ENCODE results near the gene KRTAP22-2. TPM values are rescaled to one million over a fixed set of nuclear protein-coding genes. Genes with fewer than 3 reads are reported as not detected.
A peak's percentile ranks its signal among the peaks of the same experiment; 100 is the strongest.

Gene KRTAP22-2
- total RNA-seq, 1 donor from 2014 or later: not detected

DNA sequence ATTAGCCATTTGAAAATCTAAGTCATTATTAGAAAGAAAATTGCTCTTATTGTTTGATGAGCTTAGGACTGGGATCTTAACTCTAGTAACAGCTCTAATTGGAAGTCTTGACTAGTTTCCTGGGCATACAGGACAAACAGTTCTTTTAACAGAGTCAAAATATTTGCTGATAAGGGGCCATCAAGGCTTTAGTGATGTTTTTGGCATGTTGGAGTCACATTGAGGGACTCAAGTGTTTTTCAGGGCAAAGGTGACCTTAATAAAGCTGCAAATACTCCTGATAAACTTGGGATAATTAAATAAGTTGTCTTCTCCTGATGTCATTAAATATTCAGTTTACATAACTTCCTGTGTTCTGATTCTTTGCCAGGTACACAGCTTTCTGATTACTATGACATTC, 22.6 kb downstream of the KRTAP22-2 start:
- Mint-ChIP-seq H3K4me1 (ENCODE audit: low read depth, unreplicated experiment) (no peaks in the 10 kb centered on the region), H3K9me3 (ENCODE audit: unreplicated experiment) (no peaks in the 10 kb centered on the region), H3K27ac (ENCODE audit: unreplicated experiment) (no peak overlapping the region), H3K36me3 (ENCODE audit: low read depth, unreplicated experiment) (no peaks in the 10 kb centered on the region), H3K4me3 (ENCODE audit: unreplicated experiment) (no peak overlapping the region), H3K27me3 (ENCODE audit: low read depth, unreplicated experiment) (no peaks in the 10 kb centered on the region)
- no peaks in the 10 kb centered on the region for H3K27me3 ChIP-seq (ENCODE audit: insufficient read depth, low read length)
- peaks cover 3% of the 10 kb centered on the region for H3K9me3 ChIP-seq (ENCODE audit: insufficient read depth, low read depth, low read length)
- H2AFZ ChIP-seq (ENCODE audit: low read depth, low read length): no peak overlapping the region
- H3K4me1 ChIP-seq (ENCODE audit: insufficient read depth, low read length): no peaks in the 10 kb centered on the region
- FAIRE-seq: no peak
- H3K4me3 ChIP-seq (ENCODE audit: insufficient read depth, low read depth, low read length): no peak overlapping the region
- H3K36me3 ChIP-seq (ENCODE audit: insufficient read depth, low read length): no peaks in the 10 kb centered on the region
- H3K9ac ChIP-seq (ENCODE audit: low read length): no peak overlapping the region
- no peaks in the 10 kb centered on the region for H4K20me1 ChIP-seq (ENCODE audit: insufficient read depth, low read length)
- H3K27ac ChIP-seq (ENCODE audit: low read depth, low read length): no peak overlapping the region
- TF ChIP-seq, protein P1, sequence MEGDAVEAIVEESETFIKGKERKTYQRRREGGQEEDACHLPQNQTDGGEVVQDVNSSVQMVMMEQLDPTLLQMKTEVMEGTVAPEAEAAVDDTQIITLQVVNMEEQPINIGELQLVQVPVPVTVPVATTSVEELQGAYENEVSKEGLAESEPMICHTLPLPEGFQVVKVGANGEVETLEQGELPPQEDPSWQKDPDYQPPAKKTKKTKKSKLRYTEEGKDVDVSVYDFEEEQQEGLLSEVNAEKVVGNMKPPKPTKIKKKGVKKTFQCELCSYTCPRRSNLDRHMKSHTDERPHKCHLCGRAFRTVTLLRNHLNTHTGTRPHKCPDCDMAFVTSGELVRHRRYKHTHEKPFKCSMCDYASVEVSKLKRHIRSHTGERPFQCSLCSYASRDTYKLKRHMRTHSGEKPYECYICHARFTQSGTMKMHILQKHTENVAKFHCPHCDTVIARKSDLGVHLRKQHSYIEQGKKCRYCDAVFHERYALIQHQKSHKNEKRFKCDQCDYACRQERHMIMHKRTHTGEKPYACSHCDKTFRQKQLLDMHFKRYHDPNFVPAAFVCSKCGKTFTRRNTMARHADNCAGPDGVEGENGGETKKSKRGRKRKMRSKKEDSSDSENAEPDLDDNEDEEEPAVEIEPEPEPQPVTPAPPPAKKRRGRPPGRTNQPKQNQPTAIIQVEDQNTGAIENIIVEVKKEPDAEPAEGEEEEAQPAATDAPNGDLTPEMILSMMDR (IDR thresholded peaks at IDR 0.05; ENCODE audit: insufficient read depth, low read depth, low read length): no peak
- TF ChIP-seq EZH2 (IDR thresholded peaks at IDR 0.05; ENCODE audit: insufficient read depth, low read length): no peak
- no peak for DNase-seq (ENCODE audit: low read depth)
- H3K79me2 ChIP-seq (ENCODE audit: insufficient read depth, low read length): no peaks in the 10 kb centered on the region
- H3K4me2 ChIP-seq (ENCODE audit: low read length): no peak overlapping the region

DNA sequence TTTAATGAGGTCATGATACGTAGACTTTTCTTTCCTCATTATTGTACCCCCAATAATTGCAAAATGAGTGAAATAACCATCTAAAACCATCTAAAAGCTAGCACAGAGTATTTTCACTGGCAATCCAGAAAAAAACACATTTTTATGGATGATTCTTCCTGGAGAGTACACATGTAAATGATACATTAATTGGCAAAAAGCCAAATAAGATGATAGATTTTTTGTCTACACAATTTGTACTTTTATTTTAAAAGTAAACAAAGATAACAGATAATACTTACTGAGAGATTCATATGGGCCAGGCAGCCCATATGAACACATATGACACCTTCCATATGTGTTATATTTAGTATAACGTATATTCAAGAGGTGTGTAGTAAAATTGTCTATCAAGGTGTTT, 26.6 kb downstream of the KRTAP22-2 start:
- no peak for FAIRE-seq
- Histone ChIP-seq H3K27me3 (ENCODE audit: insufficient read depth, low read length) (no peaks in the 10 kb centered on the region), H3K27ac (ENCODE audit: low read depth, low read length) (no peak overlapping the region), H3K36me3 (ENCODE audit: insufficient read depth, low read length) (no peaks in the 10 kb centered on the region), H3K4me3 (ENCODE audit: insufficient read depth, low read depth, low read length) (no peak overlapping the region), H3K9me3 (ENCODE audit: insufficient read depth, low read depth, low read length) (no peaks in the 10 kb centered on the region), H2AFZ (ENCODE audit: low read depth, low read length) (no peak overlapping the region), H3K79me2 (ENCODE audit: insufficient read depth, low read length) (no peaks in the 10 kb centered on the region), H3K9ac (ENCODE audit: low read length) (no peak overlapping the region), H3K4me2 (ENCODE audit: low read length) (no peak overlapping the region), H4K20me1 (ENCODE audit: insufficient read depth, low read length) (no peaks in the 10 kb centered on the region), H3K4me1 (ENCODE audit: insufficient read depth, low read length) (no peaks in the 10 kb centered on the region)
- H3K4me1 Mint-ChIP-seq (ENCODE audit: low read depth, unreplicated experiment): no peaks in the 10 kb centered on the region
- H3K27ac Mint-ChIP-seq (ENCODE audit: unreplicated experiment): no peak overlapping the region
- no peaks in the 10 kb centered on the region for H3K27me3 Mint-ChIP-seq (ENCODE audit: low read depth, unreplicated experiment)
- H3K36me3 Mint-ChIP-seq (ENCODE audit: low read depth, unreplicated experiment): no peaks in the 10 kb centered on the region
- TF ChIP-seq, protein P1 (IDR thresholded peaks at IDR 0.05; ENCODE audit: insufficient read depth, low read depth, low read length): no peak
- TF ChIP-seq EZH2 (IDR thresholded peaks at IDR 0.05; ENCODE audit: insufficient read depth, low read length): no peak
- H3K9me3 Mint-ChIP-seq (ENCODE audit: unreplicated experiment): no peaks in the 10 kb centered on the region
- no peak overlapping the region for H3K4me3 Mint-ChIP-seq (ENCODE audit: unreplicated experiment)
- DNase-seq (ENCODE audit: low read depth): no peak

DNA sequence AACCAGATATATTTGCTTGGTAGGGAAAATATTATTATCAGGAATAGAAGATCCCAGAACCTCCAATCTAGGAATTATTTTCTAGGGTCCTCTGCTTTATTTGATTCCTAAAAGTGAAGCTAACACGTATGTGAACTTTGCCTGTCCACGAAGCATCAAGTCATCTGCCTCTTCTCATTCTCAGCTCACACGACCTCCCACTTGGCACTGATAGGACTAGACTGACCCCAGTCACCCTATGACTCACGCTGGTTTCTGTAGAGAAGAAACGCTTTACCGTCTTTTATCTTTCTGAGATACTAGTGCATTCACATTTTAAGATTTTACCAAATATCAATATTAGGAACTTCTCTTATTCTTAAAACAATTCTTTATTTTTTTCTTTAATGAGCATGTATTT, 27.1 kb downstream of the KRTAP22-2 start:
- no peak overlapping the region for H2AFZ ChIP-seq (ENCODE audit: low read depth, low read length)
- H3K9me3 ChIP-seq (ENCODE audit: insufficient read depth, low read depth, low read length): no peaks in the 10 kb centered on the region
- no peak overlapping the region for H3K27ac ChIP-seq (ENCODE audit: low read depth, low read length)
- no peaks in the 10 kb centered on the region for H3K27me3 ChIP-seq (ENCODE audit: insufficient read depth, low read length)
- no peaks in the 10 kb centered on the region for H4K20me1 ChIP-seq (ENCODE audit: insufficient read depth, low read length)
- no peaks in the 10 kb centered on the region for H3K27me3 Mint-ChIP-seq (ENCODE audit: low read depth, unreplicated experiment)
- no peak overlapping the region for H3K4me3 ChIP-seq (ENCODE audit: insufficient read depth, low read depth, low read length)
- H3K9me3 Mint-ChIP-seq (ENCODE audit: unreplicated experiment): no peaks in the 10 kb centered on the region
- H3K4me1 ChIP-seq (ENCODE audit: insufficient read depth, low read length): no peaks in the 10 kb centered on the region
- no peak overlapping the region for H3K4me3 Mint-ChIP-seq (ENCODE audit: unreplicated experiment)
- FAIRE-seq (no peak), DNase-seq (ENCODE audit: low read depth) (no peak)
- H3K9ac ChIP-seq (ENCODE audit: low read length): no peak overlapping the region
- H3K4me2 ChIP-seq (ENCODE audit: low read length): no peak overlapping the region
- H3K79me2 ChIP-seq (ENCODE audit: insufficient read depth, low read length): no peaks in the 10 kb centered on the region
- no peaks in the 10 kb centered on the region for H3K4me1 Mint-ChIP-seq (ENCODE audit: low read depth, unreplicated experiment)
- peak overlapping the region; percentile 84 for H3K27ac Mint-ChIP-seq (ENCODE audit: unreplicated experiment)
- no peaks in the 10 kb centered on the region for H3K36me3 Mint-ChIP-seq (ENCODE audit: low read depth, unreplicated experiment)
- no peak for TF ChIP-seq EZH2 (IDR thresholded peaks at IDR 0.05; ENCODE audit: insufficient read depth, low read length)
- TF ChIP-seq, protein P1 (IDR thresholded peaks at IDR 0.05; ENCODE audit: insufficient read depth, low read depth, low read length): no peak
- H3K36me3 ChIP-seq (ENCODE audit: insufficient read depth, low read length): no peaks in the 10 kb centered on the region
